ENCODE results near the gene PPHLN1.

PPHLN1 gene

DNA sequence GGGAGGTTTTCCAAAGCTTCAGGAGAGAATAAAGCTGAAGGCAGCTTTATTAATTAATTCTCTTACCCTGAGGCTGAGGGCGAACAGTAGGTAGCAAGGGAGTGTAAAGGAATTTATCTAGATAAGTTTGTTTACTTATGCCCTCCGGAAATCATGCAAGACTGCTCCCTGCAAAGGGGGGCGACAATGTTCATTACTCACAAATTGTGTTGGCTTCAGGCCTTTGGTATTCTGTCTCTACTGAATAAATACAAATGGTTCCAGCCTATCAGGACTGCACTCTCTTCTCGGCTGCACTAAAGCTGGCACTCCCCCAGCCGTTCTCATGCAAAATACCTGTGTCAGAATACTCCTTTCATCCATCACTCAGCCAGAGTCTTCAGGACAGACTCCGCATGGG, 120.8 kb downstream of the PPHLN1 start:
- DNase-seq (ENCODE audit: low read depth, low spot score) = no peak
- TF ChIP-seq, protein P1, sequence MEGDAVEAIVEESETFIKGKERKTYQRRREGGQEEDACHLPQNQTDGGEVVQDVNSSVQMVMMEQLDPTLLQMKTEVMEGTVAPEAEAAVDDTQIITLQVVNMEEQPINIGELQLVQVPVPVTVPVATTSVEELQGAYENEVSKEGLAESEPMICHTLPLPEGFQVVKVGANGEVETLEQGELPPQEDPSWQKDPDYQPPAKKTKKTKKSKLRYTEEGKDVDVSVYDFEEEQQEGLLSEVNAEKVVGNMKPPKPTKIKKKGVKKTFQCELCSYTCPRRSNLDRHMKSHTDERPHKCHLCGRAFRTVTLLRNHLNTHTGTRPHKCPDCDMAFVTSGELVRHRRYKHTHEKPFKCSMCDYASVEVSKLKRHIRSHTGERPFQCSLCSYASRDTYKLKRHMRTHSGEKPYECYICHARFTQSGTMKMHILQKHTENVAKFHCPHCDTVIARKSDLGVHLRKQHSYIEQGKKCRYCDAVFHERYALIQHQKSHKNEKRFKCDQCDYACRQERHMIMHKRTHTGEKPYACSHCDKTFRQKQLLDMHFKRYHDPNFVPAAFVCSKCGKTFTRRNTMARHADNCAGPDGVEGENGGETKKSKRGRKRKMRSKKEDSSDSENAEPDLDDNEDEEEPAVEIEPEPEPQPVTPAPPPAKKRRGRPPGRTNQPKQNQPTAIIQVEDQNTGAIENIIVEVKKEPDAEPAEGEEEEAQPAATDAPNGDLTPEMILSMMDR (IDR thresholded peaks at IDR 0.05; ENCODE audit: low read depth, low read length) = no peak
- in situ Hi-C loops (cut with HindIII; ENCODE audit: low sequenced_read_pairs) = no loop called here
- H3K4me3 ChIP-seq (ENCODE audit: low read depth, low read length) = no peak overlapping the region

DNA sequence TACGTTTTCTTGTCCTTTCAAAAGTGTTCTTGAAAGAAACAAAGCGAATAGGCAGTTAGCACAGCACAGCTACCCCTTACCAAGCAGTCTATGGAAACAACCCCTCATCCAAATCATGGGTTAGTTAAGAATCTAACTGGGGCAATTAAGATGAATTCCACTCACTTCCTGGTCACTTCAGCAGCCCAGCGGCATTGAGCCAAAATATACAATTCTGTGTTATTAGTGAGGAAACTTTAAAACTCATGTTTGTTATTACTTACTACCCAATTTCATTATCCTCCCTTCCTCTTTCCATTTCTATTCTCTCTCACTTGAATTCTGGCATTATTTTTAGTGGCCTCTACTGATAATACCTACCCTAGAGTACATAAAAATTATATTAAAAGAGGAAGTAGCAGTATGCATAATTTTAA, 121.4 kb downstream of the PPHLN1 start:
- in situ Hi-C loops (cut with HindIII; ENCODE audit: low sequenced_read_pairs) = no loop called here
- peak; percentile 45 for DNase-seq (ENCODE audit: low read depth, low spot score)

DNA sequence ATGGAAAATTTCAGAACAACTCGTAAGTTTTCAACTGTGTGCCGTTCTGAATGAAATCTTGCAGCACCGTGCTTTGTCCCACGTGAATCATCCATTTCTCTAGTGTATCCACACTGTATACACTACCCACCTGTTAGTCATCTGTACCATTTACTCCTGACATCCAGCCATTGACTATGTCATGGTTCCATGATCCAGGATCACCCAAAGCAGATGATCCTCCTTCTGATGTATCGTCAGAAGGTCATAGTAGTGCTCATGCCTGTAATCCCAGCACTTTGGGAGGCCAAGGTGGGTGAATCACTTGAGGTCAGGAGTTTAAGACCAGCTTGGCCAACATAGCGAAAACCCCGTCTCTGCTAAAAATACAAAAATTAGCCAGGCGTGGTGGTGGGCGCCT, 122.9 kb downstream of the PPHLN1 start:
- TF ChIP-seq, protein P1 (IDR thresholded peaks at IDR 0.05; ENCODE audit: low read depth, low read length) = no peak
- no peak overlapping the region for H3K4me3 ChIP-seq (ENCODE audit: low read depth, low read length)
- in situ Hi-C loops (cut with HindIII; ENCODE audit: low sequenced_read_pairs) = no loop called here
- DNase-seq (ENCODE audit: low read depth, low spot score) = no peak

More for the DNA sequence above, 121.4 kb downstream of the PPHLN1 start:
- TF ChIP-seq, protein P1 (IDR thresholded peaks at IDR 0.05; ENCODE audit: low read depth, low read length) = no peak
- no peak overlapping the region for H3K4me3 ChIP-seq (ENCODE audit: low read depth, low read length)

DNA sequence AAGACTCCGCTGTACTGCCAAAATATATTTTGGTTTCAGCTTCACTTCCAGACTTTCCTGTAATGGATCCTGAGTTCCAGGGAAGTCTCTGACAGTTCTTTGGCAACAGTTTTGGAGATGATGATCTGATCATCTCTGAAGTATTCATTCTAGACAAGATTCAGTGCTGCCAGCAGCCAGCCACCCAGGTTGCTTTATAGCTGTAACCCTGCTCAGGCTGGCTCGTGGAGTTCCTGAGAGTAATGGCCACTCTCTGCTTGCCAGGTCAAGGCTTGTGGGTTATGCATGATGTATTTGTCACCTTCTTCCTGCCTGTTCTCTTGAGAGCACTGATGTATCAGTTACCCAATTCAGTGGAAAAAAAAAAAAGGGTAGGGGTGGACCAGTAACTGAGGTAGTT, 124.3 kb downstream of the PPHLN1 start:
- TF ChIP-seq, protein P1 (IDR thresholded peaks at IDR 0.05; ENCODE audit: low read depth, low read length) = no peak
- DNase-seq (ENCODE audit: low read depth, low spot score) = no peak
- in situ Hi-C loops (cut with HindIII; ENCODE audit: low sequenced_read_pairs) = no loop called here
- H3K4me3 ChIP-seq (ENCODE audit: low read depth, low read length) = no peak overlapping the region

DNA sequence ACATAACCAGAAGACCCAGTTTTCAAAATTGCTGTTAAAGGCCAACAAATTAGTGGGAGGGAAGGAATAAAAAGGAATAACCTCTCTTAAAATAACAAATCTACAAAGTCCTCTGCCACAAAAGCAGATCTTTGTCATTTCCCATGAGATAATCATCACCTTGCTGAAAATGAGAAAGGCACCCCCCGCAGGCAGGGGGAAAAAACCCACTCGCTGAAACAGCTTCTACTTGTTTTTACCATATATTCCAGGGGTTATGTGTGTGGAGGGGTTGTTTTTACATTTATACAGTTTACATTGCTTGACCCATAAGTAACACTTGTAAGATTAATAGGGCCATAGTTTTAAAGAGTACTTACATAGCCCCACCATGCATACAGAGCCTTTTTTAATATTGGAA, 132.6 kb downstream of the PPHLN1 start:
- in situ Hi-C loops (cut with HindIII; ENCODE audit: low sequenced_read_pairs) = no loop called here
- DNase-seq (ENCODE audit: low read depth, low spot score) = no peak
- TF ChIP-seq, protein P1 (IDR thresholded peaks at IDR 0.05; ENCODE audit: low read depth, low read length) = no peak
- H3K4me3 ChIP-seq (ENCODE audit: low read depth, low read length) = no peak overlapping the region

DNA sequence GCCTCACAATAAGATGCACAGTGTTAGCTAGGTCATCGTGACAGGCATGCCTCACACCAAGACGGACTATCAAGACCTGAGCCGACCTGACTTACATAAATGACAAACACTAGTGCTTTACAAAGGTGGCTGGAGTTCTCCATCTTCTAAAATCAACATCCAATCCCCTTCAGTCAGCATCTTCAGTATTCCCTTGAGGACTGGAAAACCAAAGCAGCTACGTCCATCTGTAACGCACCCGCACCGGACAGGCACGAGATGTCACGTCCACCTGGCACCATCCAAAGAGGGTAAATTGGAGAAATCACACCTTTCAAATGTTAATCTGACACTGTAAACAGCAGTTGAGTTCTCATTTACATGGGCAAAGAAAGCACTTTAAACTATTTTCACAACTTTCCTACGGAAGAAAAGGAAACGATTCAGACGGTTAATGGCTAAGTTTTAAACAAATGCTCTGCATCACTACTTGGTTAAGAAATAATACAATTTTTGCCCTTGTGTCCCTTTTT, 133.4 kb downstream of the PPHLN1 start:
- in situ Hi-C loops (cut with HindIII; ENCODE audit: low sequenced_read_pairs) = no loop called here
- DNase-seq (ENCODE audit: low read depth, low spot score) = no peak
- TF ChIP-seq, protein P1 (IDR thresholded peaks at IDR 0.05; ENCODE audit: low read depth, low read length) = no peak
- H3K4me3 ChIP-seq (ENCODE audit: low read depth, low read length) = no peak overlapping the region

DNA sequence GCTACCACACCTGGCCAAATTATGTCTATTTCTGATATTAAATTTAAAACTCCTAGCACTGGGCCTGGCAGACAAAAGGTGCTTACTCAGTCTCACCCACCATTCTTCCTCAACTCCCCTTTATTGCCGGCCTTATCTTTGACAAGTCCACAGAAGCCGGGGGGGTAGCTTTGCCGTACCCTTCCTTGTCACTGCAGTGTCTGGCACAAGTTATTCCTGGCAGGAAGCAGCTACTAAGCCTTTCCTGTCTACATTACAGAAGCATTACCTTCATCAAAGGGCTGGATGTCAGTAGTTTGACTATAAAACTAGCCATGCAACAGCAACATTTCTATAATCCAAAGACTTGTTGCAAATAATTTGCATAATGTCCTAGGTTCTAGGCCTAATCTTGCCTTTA, 136.5 kb downstream of the PPHLN1 start:
- TF ChIP-seq, protein P1 (IDR thresholded peaks at IDR 0.05; ENCODE audit: low read depth, low read length) = no peak
- DNase-seq (ENCODE audit: low read depth, low spot score) = no peak
- no peak overlapping the region for H3K4me3 ChIP-seq (ENCODE audit: low read depth, low read length)
- in situ Hi-C loops (cut with HindIII; ENCODE audit: low sequenced_read_pairs) = no loop called here

Data from astrocyte of the spinal cord (primary cell).